ENCODE data around the gene MORN3. TPM values are rescaled to one million over a fixed set of nuclear protein-coding genes. Genes with fewer than 3 reads are reported as not detected.

The MORN3 gene
- total and polyA plus RNA-seq, 2 of the 4 experiments (the other 2 are of a cell fraction) = 0.18 to 0.22 TPM

DNA sequence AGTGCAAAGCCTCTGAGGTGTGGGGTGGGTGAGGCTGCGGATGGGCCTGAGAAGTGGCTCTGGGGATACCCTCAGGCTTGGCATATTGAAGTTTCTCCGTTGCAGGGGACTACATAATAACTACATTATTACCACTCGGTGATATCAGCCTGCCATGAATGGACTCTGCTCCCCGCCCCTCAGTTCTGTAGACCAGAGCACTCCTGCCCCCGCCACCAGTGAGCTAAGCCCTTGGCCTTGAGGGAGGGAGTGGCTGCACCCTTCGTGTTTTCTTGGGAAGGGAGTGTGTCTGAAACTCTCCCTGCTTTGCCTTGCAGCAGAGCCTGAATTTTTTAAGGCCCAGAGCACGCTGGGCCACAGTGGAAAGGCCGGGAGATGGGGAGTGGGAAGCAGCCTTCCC, 41.4 kb downstream of the MORN3 start:
- Histone ChIP-seq H4K91ac (ENCODE audit: insufficient read depth, low read depth, low read length) (peak overlapping the region; percentile 47; the same call in 1 of the 2 replicates), H3K14ac (replicated peaks; ENCODE audit: low read depth, low read length) (peak overlapping the region; percentile 12), H2AFZ (replicated peaks; ENCODE audit: low read length, poor library complexity) (peak overlapping the region; percentile 84), H4K20me1 (ENCODE audit: insufficient read depth, low read length) (peaks cover 14% of the 10 kb centered on the region), H3K18ac (ENCODE audit: low read depth, low read length) (no peak overlapping the region), H2AK5ac (ENCODE audit: low read depth, low read length) (peak overlapping the region; percentile 81; the same call in 1 of the 2 replicates), H2BK20ac (ENCODE audit: low read depth, low read length) (no peak overlapping the region), H2BK5ac (ENCODE audit: low read depth, low read length, poor library complexity, severe bottlenecking) (no peak overlapping the region), H3K9me3 (ENCODE audit: control insufficient read depth, insufficient read depth, low read length) (no peaks in the 10 kb centered on the region), H3K23ac (ENCODE audit: low read depth, low read length) (peak overlapping the region; percentile 71), H3K27ac (ENCODE audit: insufficient read depth, low read length) (peak overlapping the region; percentile 27; the same call in 1 of the 2 replicates), H3K79me1 (ENCODE audit: low read depth in 1 of 2, low read length in 2 of 2) (peaks cover 33 to 55% of the 10 kb centered on the region in 2 experiments), H3K4me3 (ENCODE audit: insufficient read depth, low read depth, low read length) (peak overlapping the region; percentile 73; the same call in 1 of the 2 replicates), H2BK15ac (ENCODE audit: low read depth, low read length) (no peak overlapping the region), H4K5ac (ENCODE audit: low read depth, low read length) (peak overlapping the region; percentile 15; the same call in 1 of the 2 replicates), H3K9ac (ENCODE audit: low read depth, low read length) (peak overlapping the region; percentile 76; the same call in 1 of the 2 replicates), H3K36me3 (ENCODE audit: control insufficient read depth, insufficient read depth, low read length) (no peaks in the 10 kb centered on the region), H3K9me1 (ENCODE audit: insufficient read depth, low read length) (peaks cover 19% of the 10 kb centered on the region), H2AK9ac (replicated peaks; ENCODE audit: low read depth, low read length, poor library complexity) (peak overlapping the region; percentile 86), H3K27me3 (ENCODE audit: control insufficient read depth, insufficient read depth, low read length) (no peaks in the 10 kb centered on the region), H3K4me1 (ENCODE audit: control insufficient read depth, insufficient read depth, low read length) (peaks cover 22% of the 10 kb centered on the region), H3K56ac (ENCODE audit: extremely low read depth, insufficient read depth, low read length) (no peak overlapping the region), H3K4ac (ENCODE audit: low read depth, low read length) (peak overlapping the region; percentile 43), H4K8ac (ENCODE audit: low read depth in 2 of 2, low read length in 2 of 2) (peak overlapping the region; percentile 42 to 53; a peak in 3 of 4 replicates), H3K4me2 (ENCODE audit: low read depth, low read length) (peak overlapping the region; percentile 73), H2BK120ac (ENCODE audit: low read depth, low read length) (no peak overlapping the region)
- in situ Hi-C loops (cut with MboI; ENCODE audit: low sequenced_read_pairs) = no loop called here
- no peak for ATAC-seq (ENCODE audit: low read depth)
- ChIA-PET CTCF (no interaction called here), POLR2A (ENCODE audit: unreplicated experiment) (no interaction called here)
- no TSS peak for BruUV-seq (replicated peaks)
- no CpG with 5 or more reads among the region's 8 CpGs for WGBS, 2 experiments (ENCODE audit: extremely low coverage in 2 of 2, insufficient read length in 1 of 2)
- TF ChIP-seq BHLHE40 (IDR thresholded peaks at IDR 0.05; ENCODE audit: low read depth, low read length) (no peak), CHD1 (IDR thresholded peaks at IDR 0.05; ENCODE audit: low read depth, low read length) (no peak), RCOR1 (IDR thresholded peaks at IDR 0.05; ENCODE audit: insufficient replicate concordance, low read length) (no peak), MAFK (IDR thresholded peaks at IDR 0.05; ENCODE audit: low read depth, low read length) (no peak), RFX5 (IDR thresholded peaks at IDR 0.05; ENCODE audit: low read depth, low read length) (no peak), POLR2A (IDR thresholded peaks at IDR 0.05; ENCODE audit: low read depth, low read length) (no peak), MXI1 (IDR thresholded peaks at IDR 0.05; ENCODE audit: borderline replicate concordance, low read depth, low read length) (no peak), CEBPB (IDR thresholded peaks at IDR 0.05; ENCODE audit: low read depth, low read length) (no peak), RAD21 (IDR thresholded peaks at IDR 0.05; ENCODE audit: low read length) (no peak), MAZ (IDR thresholded peaks at IDR 0.05; ENCODE audit: borderline replicate concordance, low read depth, low read length) (no peak)
- TF ChIP-seq, protein P1, sequence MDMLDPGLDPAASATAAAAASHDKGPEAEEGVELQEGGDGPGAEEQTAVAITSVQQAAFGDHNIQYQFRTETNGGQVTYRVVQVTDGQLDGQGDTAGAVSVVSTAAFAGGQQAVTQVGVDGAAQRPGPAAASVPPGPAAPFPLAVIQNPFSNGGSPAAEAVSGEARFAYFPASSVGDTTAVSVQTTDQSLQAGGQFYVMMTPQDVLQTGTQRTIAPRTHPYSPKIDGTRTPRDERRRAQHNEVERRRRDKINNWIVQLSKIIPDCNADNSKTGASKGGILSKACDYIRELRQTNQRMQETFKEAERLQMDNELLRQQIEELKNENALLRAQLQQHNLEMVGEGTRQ (IDR thresholded peaks at IDR 0.05; ENCODE audit: low read depth, low read length) = no peak
- TF ChIP-seq, protein P2, sequence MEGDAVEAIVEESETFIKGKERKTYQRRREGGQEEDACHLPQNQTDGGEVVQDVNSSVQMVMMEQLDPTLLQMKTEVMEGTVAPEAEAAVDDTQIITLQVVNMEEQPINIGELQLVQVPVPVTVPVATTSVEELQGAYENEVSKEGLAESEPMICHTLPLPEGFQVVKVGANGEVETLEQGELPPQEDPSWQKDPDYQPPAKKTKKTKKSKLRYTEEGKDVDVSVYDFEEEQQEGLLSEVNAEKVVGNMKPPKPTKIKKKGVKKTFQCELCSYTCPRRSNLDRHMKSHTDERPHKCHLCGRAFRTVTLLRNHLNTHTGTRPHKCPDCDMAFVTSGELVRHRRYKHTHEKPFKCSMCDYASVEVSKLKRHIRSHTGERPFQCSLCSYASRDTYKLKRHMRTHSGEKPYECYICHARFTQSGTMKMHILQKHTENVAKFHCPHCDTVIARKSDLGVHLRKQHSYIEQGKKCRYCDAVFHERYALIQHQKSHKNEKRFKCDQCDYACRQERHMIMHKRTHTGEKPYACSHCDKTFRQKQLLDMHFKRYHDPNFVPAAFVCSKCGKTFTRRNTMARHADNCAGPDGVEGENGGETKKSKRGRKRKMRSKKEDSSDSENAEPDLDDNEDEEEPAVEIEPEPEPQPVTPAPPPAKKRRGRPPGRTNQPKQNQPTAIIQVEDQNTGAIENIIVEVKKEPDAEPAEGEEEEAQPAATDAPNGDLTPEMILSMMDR (conservative IDR thresholded peaks at IDR 0.05; ENCODE audit: low read depth, low read length) = no peak
- intact Hi-C loops (cut with micrococcal nuclease) = loop anchor here (5.0 kb wide), 2 partner anchors 44 to 46 kb away; partner anchors contain the start of gene KDM2B
- no peak for DNase-seq
- dilution Hi-C loops (cut with HindIII; ENCODE audit: low sequenced_read_pairs, unreplicated experiment) = no loop called here

Measured in IMR-90 (cell line).